NCI-H2196 treated with DMSO at 0.1 percent for 48 hours (cell line): ENCODE measurements around the gene NBPF4.
"Not testable (repeated sequence)": the region's sequence is repeated elsewhere in the genome, so short reads cannot be mapped to it uniquely, and the experiment has no call there.

Source experiments
- DNase-seq: peaks from one replicate; lab custom pipeline; 2025; ENCODE audit not compliant: unreplicated experiment; lab: John Stamatoyannopoulos, UW

The NBPF4 gene, protein sequence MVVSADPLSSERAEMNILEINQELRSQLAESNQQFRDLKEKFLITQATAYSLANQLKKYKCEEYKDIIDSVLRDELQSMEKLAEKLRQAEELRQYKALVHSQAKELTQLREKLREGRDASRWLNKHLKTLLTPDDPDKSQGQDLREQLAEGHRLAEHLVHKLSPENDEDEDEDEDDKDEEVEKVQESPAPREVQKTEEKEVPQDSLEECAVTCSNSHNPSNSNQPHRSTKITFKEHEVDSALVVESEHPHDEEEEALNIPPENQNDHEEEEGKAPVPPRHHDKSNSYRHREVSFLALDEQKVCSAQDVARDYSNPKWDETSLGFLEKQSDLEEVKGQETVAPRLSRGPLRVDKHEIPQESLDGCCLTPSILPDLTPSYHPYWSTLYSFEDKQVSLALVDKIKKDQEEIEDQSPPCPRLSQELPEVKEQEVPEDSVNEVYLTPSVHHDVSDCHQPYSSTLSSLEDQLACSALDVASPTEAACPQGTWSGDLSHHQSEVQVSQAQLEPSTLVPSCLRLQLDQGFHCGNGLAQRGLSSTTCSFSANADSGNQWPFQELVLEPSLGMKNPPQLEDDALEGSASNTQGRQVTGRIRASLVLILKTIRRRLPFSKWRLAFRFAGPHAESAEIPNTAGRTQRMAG

DNA sequence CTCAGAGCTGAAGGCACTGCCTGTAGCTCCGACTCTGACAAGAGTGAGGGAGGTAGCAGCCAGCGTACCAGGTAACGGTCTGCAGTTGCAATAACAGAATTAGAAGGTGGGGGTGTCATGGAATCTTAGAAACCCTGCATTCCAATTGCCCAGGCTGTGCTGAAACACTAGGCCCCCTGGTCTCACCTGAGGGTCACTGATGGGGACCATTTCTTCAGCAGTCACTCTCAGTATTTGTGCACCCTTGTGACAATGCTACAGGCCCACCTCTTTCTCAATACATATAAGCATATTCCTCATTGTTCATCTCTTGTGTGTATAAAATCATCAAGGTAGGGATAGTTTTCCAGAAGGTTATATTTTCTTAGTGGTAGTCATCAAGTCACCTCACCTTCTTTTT lies at the start of gene NBPF4:
TSS of gene NBPF4 (minus strand) at position 101 of the 400 bp plus-strand sequence. CDS start 315 bp downstream, outside the sequence.
- DNase-seq, result not testable (repeated sequence)

DNA sequence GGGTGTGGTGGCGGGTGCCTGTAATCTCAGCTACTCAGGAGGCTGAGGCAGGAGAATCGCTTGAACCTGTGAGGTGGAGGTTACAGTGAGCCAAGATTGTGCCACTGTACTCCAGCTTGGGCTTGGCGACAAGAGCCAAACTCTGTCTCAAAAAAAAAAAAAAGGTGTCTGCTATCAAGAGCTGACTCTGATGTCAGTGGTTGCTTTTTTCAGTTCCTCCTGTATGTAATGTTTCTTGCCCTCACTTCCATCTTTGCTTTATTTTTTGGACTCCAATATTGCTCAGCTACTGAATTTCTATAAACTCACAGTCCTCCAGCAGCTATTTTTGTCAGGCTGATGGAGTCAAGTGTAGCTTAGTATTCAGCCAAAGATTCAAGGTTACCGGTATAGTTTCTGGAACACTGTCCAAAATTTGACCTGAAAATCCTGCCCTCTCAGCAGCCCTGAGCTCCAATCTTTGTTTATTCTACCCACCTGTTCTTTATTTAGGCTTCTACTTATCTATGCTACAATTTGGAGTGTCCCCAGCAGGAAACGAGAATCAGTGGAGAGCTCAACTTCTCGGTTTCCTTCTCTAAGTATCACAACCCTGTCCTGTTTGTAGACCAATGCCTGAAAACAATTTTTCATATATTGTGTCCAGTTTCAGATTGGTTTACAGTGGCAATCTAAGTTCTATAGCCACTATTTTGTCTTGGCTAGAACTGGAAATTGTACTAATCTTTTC lies 38.8 kb upstream of the NBPF4 start:
- DNase-seq, result not testable (repeated sequence)

DNA sequence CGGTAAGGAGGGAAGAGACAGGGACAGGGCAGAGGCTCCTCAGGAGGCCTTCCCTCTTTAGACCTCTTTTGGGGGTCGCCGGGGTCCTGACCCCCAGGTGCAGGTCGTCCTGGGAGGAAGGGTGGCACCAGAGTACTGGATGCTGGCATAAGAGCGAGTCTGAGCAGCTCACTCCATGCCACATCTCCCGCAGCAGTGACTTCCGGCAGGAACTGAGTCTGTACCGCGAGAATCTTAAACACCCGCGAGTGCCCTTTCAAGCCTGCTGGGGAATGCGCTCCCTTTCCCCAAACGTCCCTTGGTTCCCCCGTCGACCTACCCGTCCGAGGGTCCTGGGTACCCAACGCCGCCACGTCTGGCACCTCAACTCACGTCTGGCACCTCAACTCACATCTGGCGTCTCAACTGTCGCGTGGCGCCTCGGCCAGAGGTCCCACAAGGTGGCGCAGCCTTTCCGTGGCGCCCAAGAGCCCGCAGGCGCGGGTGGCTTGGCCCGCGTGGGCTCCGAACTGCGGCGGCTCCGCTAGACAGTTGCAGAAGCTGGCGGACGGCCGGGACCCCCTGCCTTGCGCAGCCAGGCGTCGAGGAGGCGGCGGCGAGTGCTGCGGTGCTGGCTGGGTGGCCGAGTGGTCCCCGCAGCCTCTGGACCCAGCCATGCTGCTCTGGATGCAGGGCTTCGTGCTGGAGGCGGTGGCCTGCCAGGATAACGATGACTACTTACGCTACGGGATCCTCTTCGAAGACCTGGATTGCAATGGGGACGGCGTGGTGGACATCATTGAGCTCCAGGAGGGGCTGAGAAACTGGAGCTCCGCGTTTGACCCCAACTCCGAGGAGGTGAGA lies 28.8 kb upstream of the NBPF4 start:
- DNase-seq, result not testable (repeated sequence)

DNA sequence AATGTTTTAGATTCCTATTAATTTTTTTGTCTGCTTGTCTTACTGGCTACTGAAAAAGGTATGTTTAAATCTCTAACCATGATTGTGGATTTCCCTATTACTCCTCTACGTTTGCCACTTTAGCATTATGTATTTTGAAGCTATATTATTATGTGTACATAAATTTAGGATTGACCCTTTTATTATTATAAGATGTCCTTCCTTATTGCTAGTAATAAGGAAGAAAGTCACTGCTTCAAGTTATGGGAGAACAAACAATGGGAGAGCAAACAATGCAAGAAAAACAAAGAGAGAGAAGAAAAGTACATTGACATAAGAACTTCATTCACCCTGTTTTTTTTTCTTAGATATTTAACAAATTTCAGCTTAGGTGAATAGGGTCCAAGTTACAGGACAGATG lies 23.2 kb upstream of the NBPF4 start:
- not testable (repeated sequence) for DNase-seq

DNA sequence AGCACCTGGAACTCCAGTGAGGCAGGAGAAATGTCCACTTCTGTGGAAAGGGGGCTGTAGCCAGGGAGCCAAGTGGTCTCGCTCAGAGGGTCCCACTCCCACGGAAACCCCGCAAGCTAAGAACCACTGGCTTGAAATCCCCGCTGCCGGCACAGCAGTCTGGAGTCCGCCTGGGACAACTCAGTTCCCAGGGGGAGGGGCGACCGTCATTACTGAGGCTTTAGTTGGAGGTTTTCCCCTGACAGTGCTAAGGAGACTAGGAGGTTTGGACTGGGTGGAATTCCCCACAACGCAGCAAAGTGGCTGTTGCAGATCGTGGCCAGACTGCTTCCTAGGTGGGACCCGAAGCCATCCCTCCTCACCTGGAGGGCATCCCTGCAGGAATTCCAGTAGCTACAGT lies 18.1 kb upstream of the NBPF4 start:
- not testable (repeated sequence) for DNase-seq

DNA sequence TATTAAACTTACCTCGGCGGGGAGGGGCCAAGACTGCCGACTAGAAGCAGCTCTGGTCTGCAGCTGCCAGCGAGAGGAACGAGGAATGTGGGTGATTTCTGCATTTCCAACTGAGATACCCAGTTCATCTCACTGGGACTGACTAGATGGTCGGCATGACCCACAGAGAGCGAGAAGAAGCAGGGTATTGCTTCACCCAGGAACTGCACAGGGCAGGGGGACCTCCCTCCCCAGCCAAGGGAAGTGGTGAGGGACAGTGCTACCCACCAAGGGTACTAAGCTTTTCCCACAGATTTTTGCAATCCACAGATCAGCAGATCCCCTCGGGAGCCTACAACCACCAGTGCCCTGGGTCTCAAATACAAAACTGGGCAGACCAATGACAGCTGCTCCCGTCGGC lies 17.6 kb upstream of the NBPF4 start:
- not testable (repeated sequence) for DNase-seq

DNA sequence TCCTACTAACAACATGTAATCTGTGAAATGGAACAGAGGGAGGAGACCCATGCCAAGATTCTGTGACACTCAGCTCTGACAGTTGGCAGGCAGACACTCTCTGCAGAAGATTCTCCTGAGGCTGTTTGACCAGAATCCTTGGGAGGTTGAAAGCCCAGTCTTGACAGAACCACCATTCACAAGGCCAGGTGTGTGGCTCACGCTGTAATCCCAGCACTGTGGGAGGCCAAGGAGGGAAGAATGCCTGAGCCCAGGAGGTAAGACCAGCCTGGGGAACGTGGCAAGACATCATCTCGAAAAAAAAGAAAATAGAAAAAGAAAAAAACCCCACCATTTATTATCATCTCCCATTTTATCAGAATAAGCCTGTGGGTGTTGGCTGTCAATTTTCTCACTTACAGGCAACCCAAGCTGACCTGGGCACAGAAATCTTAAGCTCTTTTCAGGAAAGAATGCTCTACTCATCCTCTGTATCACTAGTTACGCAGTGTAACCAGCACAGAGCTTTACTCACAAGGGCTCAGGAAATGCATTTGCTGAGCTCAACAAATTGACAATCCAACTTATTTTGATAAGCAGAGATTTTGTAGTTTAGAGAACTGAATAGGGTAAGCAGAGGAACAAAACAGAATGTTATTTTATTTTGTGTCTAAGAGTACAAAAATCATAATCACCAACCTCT lies 16.8 kb upstream of the NBPF4 start:
- DNase-seq, result not testable (repeated sequence)

DNA sequence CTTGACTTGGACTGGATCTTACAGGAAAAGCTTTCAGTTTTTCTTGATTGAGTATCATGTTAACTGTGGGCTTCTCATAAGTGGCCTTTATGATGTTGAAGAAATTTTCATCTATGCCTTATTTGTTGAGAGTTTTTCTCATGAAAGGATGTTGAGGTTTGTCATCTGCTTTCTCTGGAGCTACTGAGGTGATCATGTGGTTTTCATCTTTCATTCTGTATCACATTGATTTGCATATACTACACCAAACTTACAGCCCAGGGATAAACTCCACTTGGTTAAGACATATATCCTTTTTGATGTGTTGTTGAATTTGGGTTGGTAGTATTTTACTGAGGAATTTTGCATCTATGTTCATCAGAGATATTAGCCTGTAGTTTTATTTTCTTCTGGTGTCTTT lies 11.6 kb upstream of the NBPF4 start:
- not testable (repeated sequence) for DNase-seq

DNA sequence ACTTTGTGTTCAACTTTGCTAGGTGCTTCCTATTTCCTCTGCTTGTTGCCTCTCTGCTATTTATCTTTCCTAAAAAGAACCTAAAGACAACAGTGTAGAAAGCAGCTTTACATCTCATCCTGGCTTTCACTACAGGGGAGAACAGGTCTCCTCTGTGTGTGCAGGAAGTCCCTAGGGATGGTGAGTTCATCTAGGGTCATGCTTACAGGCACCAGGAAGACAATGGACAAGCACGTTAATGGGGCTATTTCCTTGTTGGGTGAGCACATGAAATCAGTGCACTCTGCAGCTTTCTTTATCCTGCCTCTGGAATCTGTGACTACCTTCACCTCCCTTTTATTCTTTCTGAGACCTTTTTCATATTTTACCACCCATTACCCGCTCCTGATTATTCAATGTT lies 4.5 kb downstream of the NBPF4 start:
- DNase-seq, result not testable (repeated sequence)

DNA sequence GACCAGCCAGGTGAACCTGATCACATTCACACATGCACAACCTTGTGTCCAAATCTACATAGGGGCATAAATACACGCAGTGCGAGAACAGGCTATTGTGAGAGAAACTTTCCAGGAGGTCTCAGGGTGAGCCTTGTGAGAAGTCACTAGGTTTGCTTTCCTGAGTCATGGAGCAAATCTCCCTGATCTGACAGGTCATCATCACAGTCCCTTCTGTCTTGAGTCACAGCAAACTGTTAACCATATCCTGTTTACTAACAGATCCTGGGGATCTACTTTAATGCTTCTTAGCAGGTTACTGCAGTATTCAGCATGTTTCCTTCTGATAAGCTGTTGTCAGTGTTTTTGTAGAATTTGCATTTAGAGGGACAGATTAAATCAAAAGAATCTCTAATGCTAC lies 8.6 kb downstream of the NBPF4 start:
- DNase-seq, result not testable (repeated sequence)

DNA sequence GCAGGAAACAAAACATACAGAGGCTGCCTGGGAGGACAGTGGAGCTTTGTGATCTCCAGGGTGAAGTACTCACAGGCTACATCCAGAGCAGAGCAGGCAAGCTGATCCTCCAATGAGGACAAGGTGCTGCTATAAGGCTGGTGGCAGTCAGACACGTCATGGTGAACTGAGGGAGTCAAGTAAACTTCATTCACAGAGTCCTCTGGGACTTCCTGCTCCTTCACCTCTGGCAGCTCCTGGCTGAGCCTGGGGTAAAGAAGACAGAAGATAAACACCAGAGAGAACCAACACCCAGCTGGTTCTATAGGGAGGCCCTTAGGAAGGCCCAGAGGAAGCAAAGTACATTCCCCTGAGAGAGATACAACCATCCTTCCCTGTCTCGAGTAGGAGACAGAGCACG lies 11.7 kb downstream of the NBPF4 start:
- not testable (repeated sequence) for DNase-seq

DNA sequence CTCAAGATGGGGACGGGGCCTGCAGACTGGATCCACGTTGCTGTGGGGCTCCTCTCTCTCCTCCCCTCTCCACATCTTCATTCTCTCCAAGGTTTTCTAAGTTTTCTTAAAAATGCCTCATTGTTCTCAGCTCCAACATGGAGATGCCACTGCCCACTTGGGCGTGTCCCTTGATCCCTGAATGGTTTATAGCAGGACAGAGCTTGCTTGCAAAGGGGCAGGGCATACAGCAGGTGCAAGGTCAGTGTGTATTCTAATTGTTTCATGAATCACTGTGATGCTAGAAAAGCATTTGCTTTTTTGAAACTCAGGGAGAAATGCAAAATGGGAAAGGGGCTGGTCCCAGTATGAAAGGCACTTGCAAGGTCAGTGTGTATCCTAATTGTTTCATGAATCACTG lies 13.9 kb downstream of the NBPF4 start:
- DNase-seq, result not testable (repeated sequence)

DNA sequence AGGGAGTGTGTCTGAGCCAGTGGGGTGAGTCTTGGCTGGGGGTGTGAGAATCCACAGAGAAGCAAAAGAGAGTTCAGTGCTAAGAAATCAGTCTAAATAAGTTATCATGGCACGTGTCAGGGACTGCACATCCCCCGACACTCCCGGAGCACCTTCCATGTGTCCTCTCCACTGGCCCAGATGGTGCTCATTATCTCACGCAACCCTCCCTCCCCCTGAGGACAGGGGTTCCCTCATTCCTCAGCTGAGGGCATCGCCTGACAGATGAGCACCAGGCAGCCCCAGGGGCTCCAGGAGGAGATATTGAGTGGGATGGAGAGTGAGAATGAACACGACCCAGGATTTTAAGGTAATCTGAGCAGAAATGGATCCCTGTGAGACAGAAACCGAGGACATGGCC lies 16.1 kb downstream of the NBPF4 start:
- not testable (repeated sequence) for DNase-seq

DNA sequence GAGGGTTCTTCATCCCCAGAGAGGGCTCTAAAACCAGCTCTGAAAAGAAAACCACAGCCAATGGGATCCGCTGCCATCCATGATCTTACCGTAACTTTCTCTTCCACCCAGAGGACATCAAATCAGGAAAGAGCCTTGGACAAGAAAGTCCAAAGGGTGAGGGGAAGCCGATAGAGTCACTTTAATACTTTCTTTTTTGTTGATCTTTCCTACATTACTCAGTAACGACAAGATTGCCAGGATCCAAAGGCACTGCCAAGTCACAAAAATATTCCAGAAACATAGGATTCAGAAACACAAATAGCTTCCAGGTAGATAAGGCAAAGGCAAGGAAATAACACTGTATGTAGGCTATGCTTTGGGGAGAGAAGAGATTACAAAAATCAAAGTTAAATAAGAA lies 17.0 kb downstream of the NBPF4 start:
- not testable (repeated sequence) for DNase-seq

DNA sequence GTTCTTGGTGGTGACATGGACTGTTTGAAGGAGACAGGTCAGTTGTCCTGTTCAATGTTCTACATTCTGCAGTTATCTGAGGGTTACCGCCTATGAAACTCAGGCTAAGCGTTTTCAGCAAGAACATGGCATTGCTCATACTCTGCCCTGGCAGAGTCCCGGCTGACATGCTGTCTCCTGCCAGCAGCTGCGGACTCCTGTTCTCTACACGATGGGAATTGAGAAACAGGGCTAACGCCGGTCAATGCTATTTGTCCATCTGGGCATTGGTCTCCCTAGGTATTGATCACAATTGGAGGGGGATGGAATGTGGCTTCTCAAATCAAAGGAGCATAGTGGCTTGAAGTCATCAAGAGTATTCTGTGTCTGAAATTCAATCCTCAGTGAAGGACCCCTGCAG lies 20.6 kb downstream of the NBPF4 start:
- not testable (repeated sequence) for DNase-seq

DNA sequence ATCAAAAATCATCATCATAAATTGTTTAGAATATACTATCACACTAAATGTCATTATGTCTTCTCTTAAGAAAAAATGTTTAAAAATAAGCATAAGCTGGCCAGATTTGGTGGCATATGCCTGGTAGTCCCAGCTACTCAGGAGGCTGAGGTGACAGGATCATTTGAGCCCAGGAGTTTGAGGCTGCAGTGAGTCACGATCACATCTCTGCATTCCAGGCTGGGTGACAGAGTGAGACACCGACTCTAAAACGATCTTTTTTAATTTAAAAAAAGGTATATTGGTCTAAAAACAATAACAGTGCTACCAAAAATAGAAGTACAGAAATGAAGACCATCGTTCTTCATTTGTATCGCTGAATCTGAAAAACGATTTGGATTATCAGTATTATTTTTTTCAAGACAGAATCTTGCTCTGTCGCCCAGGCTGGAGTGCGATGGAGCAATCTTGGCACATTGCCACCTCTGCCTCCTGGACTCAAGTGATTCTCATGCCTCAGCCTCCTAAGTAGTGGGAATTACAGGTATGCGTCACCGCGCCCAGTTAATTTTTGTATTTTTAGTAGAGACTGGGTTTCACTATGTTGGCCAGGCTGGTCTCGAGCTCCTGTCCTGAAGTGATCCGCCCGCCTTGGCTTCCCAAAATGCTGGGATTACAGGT lies 26.2 kb downstream of the NBPF4 start:
- DNase-seq, result not testable (repeated sequence)

DNA sequence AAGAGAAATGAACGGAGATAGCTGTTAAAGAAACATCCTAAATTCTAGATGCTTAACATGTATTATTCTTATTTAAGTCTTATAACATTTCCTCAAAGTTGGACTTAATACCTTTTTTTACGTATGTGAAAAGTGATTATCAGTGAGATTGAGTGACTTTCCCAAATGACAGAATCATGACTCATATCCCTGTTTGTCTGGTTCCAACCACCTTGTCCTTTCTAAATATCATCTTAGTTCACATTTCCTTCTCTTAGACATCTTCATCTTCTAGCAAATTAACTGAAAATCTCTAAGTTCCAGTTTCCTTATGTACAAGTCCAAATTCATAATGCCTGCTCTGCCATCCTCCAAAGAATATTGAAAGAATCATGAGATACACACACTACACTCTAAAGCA lies 26.9 kb downstream of the NBPF4 start:
- DNase-seq, result not testable (repeated sequence)

DNA sequence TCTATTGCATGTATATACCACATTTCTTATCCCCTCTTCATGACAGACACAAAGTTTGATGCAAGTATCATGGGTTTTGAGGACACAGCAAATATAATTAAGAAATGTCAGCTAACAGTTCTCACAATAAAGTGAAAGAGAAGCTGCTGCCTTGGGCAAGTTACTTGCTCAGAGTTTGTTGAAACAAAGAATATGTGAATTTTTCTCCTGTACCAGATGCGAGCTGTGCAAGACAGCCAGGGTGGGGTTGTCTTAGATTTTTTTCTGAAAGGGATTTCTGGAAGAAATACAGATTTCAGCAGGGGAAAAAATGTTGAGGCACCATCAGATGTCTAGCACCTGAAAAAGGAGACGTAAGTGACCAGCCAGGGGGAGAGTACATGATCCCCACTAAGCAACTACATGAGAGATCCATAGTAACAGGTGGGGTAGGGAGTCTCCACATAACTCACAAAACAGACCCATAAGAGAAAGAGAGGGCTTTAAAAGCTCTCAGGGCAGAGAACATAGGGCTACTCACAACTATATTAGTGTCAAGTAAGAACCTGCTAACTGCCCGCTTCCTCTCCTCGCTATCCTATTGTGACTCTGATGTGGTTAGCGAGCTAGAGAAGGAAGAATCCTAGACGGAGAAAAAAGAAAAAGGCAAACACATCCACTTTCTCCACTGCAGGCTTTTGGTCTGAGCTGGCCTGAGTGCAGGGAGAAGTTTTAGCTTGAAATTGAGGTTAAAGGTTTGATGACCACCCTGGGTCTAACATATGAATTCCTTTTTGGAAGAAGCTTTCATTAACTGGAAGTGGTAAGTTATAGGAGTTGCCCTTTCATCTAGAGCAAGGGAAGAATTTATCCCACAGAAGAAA lies 27.6 kb downstream of the NBPF4 start:
- DNase-seq, result not testable (repeated sequence)
